H7 (cell line): ENCODE results near the gene KCTD1. TPM values are rescaled to one million over a fixed set of nuclear protein-coding genes. Genes with fewer than 3 reads are reported as not detected.
A peak's percentile ranks its signal among the peaks of the same experiment; 100 is the strongest.

Experiments used
- DNase-seq: peaks from one replicate; pipeline ENCODE4 v3.0.0; 2012
- H3K27me3 ChIP-seq: 2 replicates; pipeline ENCODE4 v1.6.0; 2011; ENCODE audit warnings: mild to moderate bottlenecking, low read length; ENCODE audit not compliant: control insufficient read depth, insufficient read depth
- H3K36me3 ChIP-seq: replicated peaks from 2 replicates; pipeline ENCODE4 v1.5.1; 2011; ENCODE audit warnings: low read length; ENCODE audit not compliant: control insufficient read depth, insufficient read depth
- H3K4me3 ChIP-seq: 2 replicates; pipeline ENCODE4 v1.5.1; 2011; ENCODE audit warnings: low read depth, mild to moderate bottlenecking, control low read depth, low read length, moderate library complexity; ENCODE audit not compliant: insufficient read depth
- total RNA-seq: library from RNA; depleted of rRNA; stranded (reverse); fragments of >200 nt; shearing (Covaris generic); gene quantifications from 2 replicates; pipeline ENCODE4 v1.2.3, GENCODE V29; 2014

KCTD1 gene
- total RNA-seq, 1 experiment from 2014 or later: 23.8 TPM

GRCh38 chr18:26414901-26415440 lies 133.4 kb downstream of the KCTD1 start:
- DNase-seq: no peak
- Histone ChIP-seq H3K4me3 (no peak overlapping the region), H3K27me3 (no peaks in the 10 kb centered on the region), H3K36me3 (no peaks in the 10 kb centered on the region)

GRCh38 chr18:26409091-26409490 lies 139.3 kb downstream of the KCTD1 start:
- no peak for DNase-seq
- H3K27me3 ChIP-seq: no peaks in the 10 kb centered on the region
- no peaks in the 10 kb centered on the region for H3K36me3 ChIP-seq
- no peak overlapping the region for H3K4me3 ChIP-seq

GRCh38 chr18:26407736-26408601 lies 140.4 kb downstream of the KCTD1 start:
- Histone ChIP-seq H3K27me3 (no peaks in the 10 kb centered on the region), H3K4me3 (no peak overlapping the region), H3K36me3 (no peaks in the 10 kb centered on the region)
- DNase-seq: no peak

- Histone ChIP-seq H3K36me3 (no peaks in the 10 kb centered on the region), H3K4me3 (no peak overlapping the region), H3K27me3 (no peaks in the 10 kb centered on the region)
- DNase-seq: peak; percentile 26
Observed at GRCh38 chr18:26406854-26407517, 141.4 kb downstream of the KCTD1 start.

- no peak overlapping the region for H3K4me3 ChIP-seq
- H3K36me3 ChIP-seq: no peaks in the 10 kb centered on the region
- no peaks in the 10 kb centered on the region for H3K27me3 ChIP-seq
- DNase-seq: no peak
Observed at GRCh38 chr18:26406324-26406723, 142.0 kb downstream of the KCTD1 start.

- no peaks in the 10 kb centered on the region for H3K27me3 ChIP-seq
- DNase-seq: peak; percentile 34
- H3K36me3 ChIP-seq: no peaks in the 10 kb centered on the region
- no peak overlapping the region for H3K4me3 ChIP-seq
Observed at GRCh38 chr18:26405190-26405801, 143.1 kb downstream of the KCTD1 start.
